HepG2 (cell line): ENCODE data around the gene KCND3. TPM values are rescaled to one million over a fixed set of nuclear protein-coding genes. Genes with fewer than 3 reads are reported as not detected.

Experiments
- ATAC-seq: fragments of 200-7000 bp; cut with Tn5 transposase; 3 replicates; pipeline ENCODE4 v1.9.1; 2020; ENCODE audit warnings: mild to moderate bottlenecking, moderate library complexity
- BruUV-seq: library from RNA; stranded (reverse); fragments of 400-500 nt; replicated peaks from 2 replicates; lab custom pipeline; 2021; lab: Mats Ljungman, UMichigan
- CTCF ChIA-PET: fragments of 300-600 bp; formaldehyde crosslinking; extraction: SDS; loops from one replicate; lab custom pipeline; 2021; ENCODE audit warnings: low total read pairs, inconsistent platforms, low intra/inter-chr PET ratio; lab: Yijun Ruan, JAX
- POLR2A ChIA-PET: fragments of 350-600 bp; sonication (Branson Sonifier 250); formaldehyde crosslinking; loops from one replicate; lab custom pipeline; 2020; ENCODE audit warnings: antibody characterized with exemption, inconsistent platforms; lab: Yijun Ruan, JAX
- DNase-seq: peaks from one replicate; pipeline ENCODE4 v3.0.0-alpha.2; 2015; ENCODE audit warnings: low spot score
- FAIRE-seq: peaks from 3 replicates; lab custom pipeline; 2011; peaks lifted over from hg19 to GRCh38; lab: Jason Lieb, UNC
- H2AFZ ChIP-seq: one replicate; pipeline ENCODE4 v1.6.1; 2011; ENCODE audit warnings: low read length, inconsistent platforms
- H3K27ac ChIP-seq: fragments of 300-600 bp; 3 replicates; pipeline ENCODE4 v1.8.0; 2011; ENCODE audit warnings: mixed run types, mild to moderate bottlenecking, mixed read lengths, low read length, inconsistent platforms; ENCODE audit not compliant: insufficient read depth; ENCODE audit errors: extremely low read length
- H3K27me3 ChIP-seq, 2 experiments: fragments of 200-600 bp in 1 of 2; 2 replicates in 1 of 2; 3 replicates in 1 of 2; pipeline versions ENCODE4 v1.6.0 to v1.8.0; 2011; ENCODE audit warnings: low read length in 2 of 2, mild to moderate bottlenecking in 2 of 2, moderate library complexity in 2 of 2, inconsistent platforms in 1 of 2; ENCODE audit not compliant: insufficient read depth in 2 of 2, control insufficient read depth in 1 of 2
- H3K36me3 ChIP-seq, 2 experiments: fragments of 200-600 bp in 1 of 2; replicated peaks in 1 of 2; 2 replicates in 1 of 2; 3 replicates in 1 of 2; pipeline versions ENCODE4 v1.5.1 to v1.8.0; 2011; ENCODE audit warnings: low read length in 2 of 2, inconsistent platforms in 1 of 2; ENCODE audit not compliant: insufficient read depth in 2 of 2, control insufficient read depth in 1 of 2
- H3K4me1 ChIP-seq: 2 replicates; pipeline ENCODE4 v1.5.1; 2012; ENCODE audit warnings: low read length, inconsistent platforms; ENCODE audit not compliant: insufficient read depth
- H3K4me2 ChIP-seq: 2 replicates; pipeline ENCODE4 v1.6.0; 2011; ENCODE audit warnings: low read depth, low read length, inconsistent platforms
- H3K4me3 ChIP-seq, 3 experiments: fragments of 200-600 bp in 1 of 3; sonication (generic), shearing (Covaris generic) in 1 of 3; replicated peaks in 1 of 3; 2 replicates each; pipeline ENCODE4 v1.5.1; 2011 to 2016; ENCODE audit warnings: low read length in 3 of 3, inconsistent platforms in 2 of 3, low read depth in 2 of 3, mild to moderate bottlenecking in 2 of 3, control low read depth in 1 of 3, mixed read lengths in 1 of 3; ENCODE audit not compliant: insufficient read depth in 1 of 3
- H3K79me2 ChIP-seq: one replicate; pipeline ENCODE4 v1.6.1; 2011; ENCODE audit warnings: low read length, inconsistent platforms; ENCODE audit not compliant: insufficient read depth
- H3K9ac ChIP-seq: 2 replicates; pipeline ENCODE4 v1.6.0; 2011; ENCODE audit warnings: mild to moderate bottlenecking, low read depth, low read length, inconsistent platforms; ENCODE audit not compliant: insufficient read depth
- H3K9me3 ChIP-seq: 2 replicates; pipeline ENCODE4 v1.5.1; 2012; ENCODE audit warnings: mild to moderate bottlenecking, low read length
- H4K20me1 ChIP-seq: 2 replicates; pipeline ENCODE4 v1.6.0; 2011; ENCODE audit warnings: inconsistent platforms, mild to moderate bottlenecking, low read length, moderate library complexity; ENCODE audit not compliant: insufficient read depth
- GATA4 ChIP-seq: sonication (generic); IDR thresholded peaks from 2 replicates; pipeline ENCODE4 v1.6.1; 2016; ENCODE audit warnings: antibody characterized with exemption, low read depth, borderline replicate concordance
- RARG ChIP-seq: sonication (generic); formaldehyde crosslinking; IDR thresholded peaks from 2 replicates; pipeline ENCODE4 v1.4.0; 2020; ENCODE audit warnings: low read depth, mild to moderate bottlenecking, missing genetic modification reagents
- RFXANK ChIP-seq: IDR thresholded peaks from 2 replicates; pipeline ENCODE4 v1.6.1; 2016
- TFAP4 ChIP-seq: sonication (generic); IDR thresholded peaks from 2 replicates; pipeline ENCODE4 v1.6.1; 2016; ENCODE audit warnings: low read depth, borderline replicate concordance
- ZNF510 ChIP-seq: sonication (generic); formaldehyde crosslinking; IDR thresholded peaks from 2 replicates; pipeline ENCODE4 v1.4.0; 2020; ENCODE audit warnings: low read depth, mild to moderate bottlenecking, missing genetic modification reagents
- WGBS: methylation state at CpG from one replicate; pipeline ENCODE4 v1.1.6; 2017; ENCODE audit warnings: low lambda C conversion rate; 5-methylcytosine and 5-hydroxymethylcytosine counted together
- in situ Hi-C: cut with HindIII; loops from 2 replicates; pipeline ENCODE4 v1.10.0; 2017; ENCODE audit warnings: low pct_unique_long_range_greater_than_20kb; ENCODE audit not compliant: extremely low pct_ligation_motif_present
- intact Hi-C: fragments of 100-400 bp; cut with micrococcal nuclease; formaldehyde crosslinking; loops from one replicate; pipeline ENCODE4 v1.10.0; 2022; ENCODE audit not compliant: unreplicated experiment
- polyA plus RNA-seq, 8 experiments: library from polyadenylated mRNA; depleted of rRNA in 3 of 8; stranded (reverse) in 7 of 8; unstranded in 1 of 8; fragments of >200 nt; fragmentation: Illumina TruSeq in 4 of 8; extraction: Trizol in 4 of 8; gene quantifications; 2 replicates each; pipeline versions ENCODE4 v1.2.1 to v1.2.3, GENCODE V29; 2011 to 2016; ENCODE audit warnings: low read depth in 4 of 8, missing spikeins in 1 of 8, mixed read lengths in 1 of 8; ENCODE audit not compliant: insufficient read depth in 1 of 8
- total RNA-seq, 5 experiments: library from RNA; depleted of rRNA; stranded (reverse); fragments of >200 nt; fragmentation: Illumina TruSeq; extraction: Trizol; gene quantifications; 2 replicates each; pipeline ENCODE4 v1.2.3, GENCODE V29; 2016; ENCODE audit warnings: low read depth in 1 of 5

KCND3 gene
- total and polyA plus RNA-seq, 2 of the 13 experiments (the other 11 are each of a cell fraction or from before 2014, with no cell fraction given), result 0.04 TPM; not detected in 1

- no peaks in the 10 kb centered on the region for H3K36me3 ChIP-seq
- no peaks in the 10 kb centered on the region for H4K20me1 ChIP-seq
- CTCF ChIA-PET, result no interaction called here
- no peak for FAIRE-seq
- H3K9me3 ChIP-seq, result no peaks in the 10 kb centered on the region
- ATAC-seq, result no peak
- no peak overlapping the region for H3K4me3 ChIP-seq
- no peak for DNase-seq
- no peak overlapping the region for H3K4me2 ChIP-seq
- intact Hi-C loops, result no loop called here
- no peak overlapping the region for H2AFZ ChIP-seq
- no peaks in the 10 kb centered on the region for H3K27me3 ChIP-seq
- WGBS, result 0% methylated on average over 1 of the region's 1 CpG
- no peak for TF ChIP-seq ZNF510 (CRISPR knock-in tag)
- no peak for TF ChIP-seq RARG
- TF ChIP-seq GATA4, result no peak
- no peak for TF ChIP-seq TFAP4
- no peaks in the 10 kb centered on the region for H3K4me1 ChIP-seq
- in situ Hi-C loops, result no loop called here
- POLR2A ChIA-PET, result no interaction called here
- H3K79me2 ChIP-seq, result no peaks in the 10 kb centered on the region
- H3K9ac ChIP-seq, result no peak overlapping the region
- H3K27ac ChIP-seq, result no peak overlapping the region
- no TSS peak for BruUV-seq
Observed at GRCh38 chr1:111938123-111938522, 51.3 kb downstream of the KCND3 start.

GRCh38 chr1:111937147-111937725 lies 52.2 kb downstream of the KCND3 start:
- no peak for TF ChIP-seq RFXANK (CRISPR knock-in tag)
- TF ChIP-seq, all 625 proteins: peak for 0
- intact Hi-C loops, result no loop called here
- no peak overlapping the region for H3K4me3 ChIP-seq
- ATAC-seq (no peak), DNase-seq (no peak), FAIRE-seq (no peak)
- H3K9me3 ChIP-seq, result no peaks in the 10 kb centered on the region
- no peak overlapping the region for H3K27ac ChIP-seq
- no peaks in the 10 kb centered on the region for H3K79me2 ChIP-seq
- no peaks in the 10 kb centered on the region for H4K20me1 ChIP-seq
- in situ Hi-C loops, result no loop called here
- H3K9ac ChIP-seq, result no peak overlapping the region
- WGBS, result 3% methylated on average over 5 of the region's 6 CpGs
- H3K4me2 ChIP-seq, result no peak overlapping the region
- no peak overlapping the region for H2AFZ ChIP-seq
- no peaks in the 10 kb centered on the region for H3K4me1 ChIP-seq
- BruUV-seq, result no TSS peak
- 0 out of 5 replicates have a peak, but pooled peaks cover 0 to 2% of the 10 kb centered on the region in 2 experiments for H3K27me3 ChIP-seq
- H3K36me3 ChIP-seq, result no peaks in the 10 kb centered on the region
- POLR2A ChIA-PET, result no interaction called here
- CTCF ChIA-PET, result no interaction called here
